ENCODE data around the gene GNAL.

The GNAL gene

DNA sequence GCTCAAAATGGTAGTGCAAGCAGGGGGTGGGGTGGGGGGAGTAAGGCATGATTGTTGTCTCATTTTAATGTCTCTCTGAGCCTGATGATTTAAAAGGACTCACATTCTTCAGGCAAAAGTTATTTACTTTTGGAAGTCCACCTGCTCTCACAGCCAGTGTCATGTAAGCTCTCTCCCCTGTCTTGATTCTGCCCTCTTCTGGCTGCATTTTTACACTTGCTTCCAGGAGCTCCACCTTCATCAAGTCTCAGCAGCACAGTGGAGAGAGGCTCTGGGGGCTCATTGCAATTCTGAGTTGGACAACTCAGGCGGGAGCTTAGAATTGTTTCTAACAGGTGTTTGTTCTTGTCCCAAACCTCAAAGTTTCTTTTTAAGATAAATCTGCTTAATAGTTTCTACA, 39.2 kb downstream of the GNAL start:
- TF ChIP-seq TAF1 (IDR thresholded peaks at IDR 0.05; ENCODE audit: borderline replicate concordance, insufficient read depth, low read length) (no peak), FOXP2 (optimal IDR thresholded peaks at IDR 0.05; ENCODE audit: borderline replicate concordance, extremely low read depth, extremely low read length, insufficient read depth) (no peak), POLR2AphosphoS5 (IDR thresholded peaks at IDR 0.05; ENCODE audit: low read depth, low read length) (no peak), SIN3A (IDR thresholded peaks at IDR 0.05; ENCODE audit: borderline replicate concordance, insufficient read depth, low read length) (no peak)
- TF ChIP-seq, protein P1, sequence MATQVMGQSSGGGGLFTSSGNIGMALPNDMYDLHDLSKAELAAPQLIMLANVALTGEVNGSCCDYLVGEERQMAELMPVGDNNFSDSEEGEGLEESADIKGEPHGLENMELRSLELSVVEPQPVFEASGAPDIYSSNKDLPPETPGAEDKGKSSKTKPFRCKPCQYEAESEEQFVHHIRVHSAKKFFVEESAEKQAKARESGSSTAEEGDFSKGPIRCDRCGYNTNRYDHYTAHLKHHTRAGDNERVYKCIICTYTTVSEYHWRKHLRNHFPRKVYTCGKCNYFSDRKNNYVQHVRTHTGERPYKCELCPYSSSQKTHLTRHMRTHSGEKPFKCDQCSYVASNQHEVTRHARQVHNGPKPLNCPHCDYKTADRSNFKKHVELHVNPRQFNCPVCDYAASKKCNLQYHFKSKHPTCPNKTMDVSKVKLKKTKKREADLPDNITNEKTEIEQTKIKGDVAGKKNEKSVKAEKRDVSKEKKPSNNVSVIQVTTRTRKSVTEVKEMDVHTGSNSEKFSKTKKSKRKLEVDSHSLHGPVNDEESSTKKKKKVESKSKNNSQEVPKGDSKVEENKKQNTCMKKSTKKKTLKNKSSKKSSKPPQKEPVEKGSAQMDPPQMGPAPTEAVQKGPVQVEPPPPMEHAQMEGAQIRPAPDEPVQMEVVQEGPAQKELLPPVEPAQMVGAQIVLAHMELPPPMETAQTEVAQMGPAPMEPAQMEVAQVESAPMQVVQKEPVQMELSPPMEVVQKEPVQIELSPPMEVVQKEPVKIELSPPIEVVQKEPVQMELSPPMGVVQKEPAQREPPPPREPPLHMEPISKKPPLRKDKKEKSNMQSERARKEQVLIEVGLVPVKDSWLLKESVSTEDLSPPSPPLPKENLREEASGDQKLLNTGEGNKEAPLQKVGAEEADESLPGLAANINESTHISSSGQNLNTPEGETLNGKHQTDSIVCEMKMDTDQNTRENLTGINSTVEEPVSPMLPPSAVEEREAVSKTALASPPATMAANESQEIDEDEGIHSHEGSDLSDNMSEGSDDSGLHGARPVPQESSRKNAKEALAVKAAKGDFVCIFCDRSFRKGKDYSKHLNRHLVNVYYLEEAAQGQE (IDR thresholded peaks at IDR 0.05; ENCODE audit: insufficient read depth in 1 of 2, low read depth in 2 of 2, low read length in 2 of 2) = no peak

DNA sequence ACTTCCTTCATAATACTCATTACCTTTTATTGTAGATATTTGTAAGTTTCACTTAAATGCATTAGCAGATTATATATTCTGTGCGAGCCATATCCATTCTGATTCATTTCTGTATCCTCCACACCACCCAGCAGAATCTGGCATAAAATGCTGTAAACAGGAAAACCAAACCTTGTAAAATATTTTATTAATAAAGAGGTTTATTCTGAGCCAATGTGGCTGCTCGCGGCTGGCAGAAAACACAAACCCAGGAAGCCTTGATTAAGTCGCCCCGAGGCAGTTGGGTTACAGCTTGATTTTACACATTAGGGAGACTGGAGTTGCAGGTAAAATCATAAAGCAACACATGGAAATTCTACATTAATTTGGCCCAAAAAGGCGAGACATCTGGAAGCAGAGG, 40.5 kb downstream of the GNAL start:
- TF ChIP-seq SIN3A (IDR thresholded peaks at IDR 0.05; ENCODE audit: borderline replicate concordance, insufficient read depth, low read length) = no peak
- no peak for TF ChIP-seq FOXP2 (optimal IDR thresholded peaks at IDR 0.05; ENCODE audit: borderline replicate concordance, extremely low read depth, extremely low read length, insufficient read depth)

DNA sequence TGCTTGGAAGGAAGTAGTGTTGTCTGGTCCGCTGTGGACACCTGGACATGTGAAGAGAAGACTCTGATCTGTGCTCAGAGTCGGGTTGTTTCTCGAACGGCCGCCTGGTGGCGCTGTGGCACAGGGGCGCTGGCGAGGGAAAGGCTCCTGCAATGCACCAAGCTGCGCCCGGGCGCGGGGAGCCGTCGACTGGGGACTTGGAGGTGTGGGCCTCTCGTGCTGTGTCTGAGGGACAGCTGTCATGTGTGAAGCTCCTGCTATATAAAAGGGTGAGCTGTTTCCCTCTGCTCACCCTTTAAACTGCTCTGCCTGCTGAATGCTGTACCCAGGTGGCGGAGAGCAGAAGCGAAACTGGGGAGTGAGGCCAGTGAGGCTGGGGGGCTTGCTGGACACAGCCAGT, 44.0 kb downstream of the GNAL start:
- TF ChIP-seq, protein P1 (IDR thresholded peaks at IDR 0.05; ENCODE audit: insufficient read depth in 1 of 2, low read depth in 2 of 2, low read length in 2 of 2) = no peak
- TF ChIP-seq FOXP2 (optimal IDR thresholded peaks at IDR 0.05; ENCODE audit: borderline replicate concordance, extremely low read depth, extremely low read length, insufficient read depth) (no peak), TAF1 (IDR thresholded peaks at IDR 0.05; ENCODE audit: borderline replicate concordance, insufficient read depth, low read length) (no peak), SIN3A (IDR thresholded peaks at IDR 0.05; ENCODE audit: borderline replicate concordance, insufficient read depth, low read length) (no peak), POLR2AphosphoS5 (IDR thresholded peaks at IDR 0.05; ENCODE audit: low read depth, low read length) (no peak)

DNA sequence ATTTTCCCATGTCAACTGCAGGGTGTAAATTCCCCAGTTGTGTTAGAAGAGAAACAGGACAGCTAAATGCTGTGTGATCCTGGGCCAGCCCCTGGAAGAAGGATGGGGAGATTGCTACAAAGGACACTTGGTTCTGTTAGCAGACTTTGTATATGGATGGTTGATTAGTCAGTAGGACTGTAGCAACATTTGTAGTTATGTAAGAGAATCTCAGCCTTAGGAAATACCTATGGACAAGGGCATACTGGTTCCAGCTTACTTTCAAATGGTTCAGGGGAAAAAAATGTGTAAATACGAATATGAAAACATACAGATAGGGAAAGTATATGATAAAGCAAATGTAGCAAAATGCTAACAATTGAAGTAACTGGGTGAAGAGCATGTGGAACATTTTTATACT, 47.6 kb downstream of the GNAL start:
- TF ChIP-seq POLR2AphosphoS5 (IDR thresholded peaks at IDR 0.05; ENCODE audit: low read depth, low read length) = no peak
- TF ChIP-seq, protein P1 (IDR thresholded peaks at IDR 0.05; ENCODE audit: insufficient read depth in 1 of 2, low read depth in 2 of 2, low read length in 2 of 2) = no peak
- no peak for TF ChIP-seq SIN3A (IDR thresholded peaks at IDR 0.05; ENCODE audit: borderline replicate concordance, insufficient read depth, low read length)
- no peak for TF ChIP-seq FOXP2 (optimal IDR thresholded peaks at IDR 0.05; ENCODE audit: borderline replicate concordance, extremely low read depth, extremely low read length, insufficient read depth)
- no peak for TF ChIP-seq TAF1 (IDR thresholded peaks at IDR 0.05; ENCODE audit: borderline replicate concordance, insufficient read depth, low read length)

DNA sequence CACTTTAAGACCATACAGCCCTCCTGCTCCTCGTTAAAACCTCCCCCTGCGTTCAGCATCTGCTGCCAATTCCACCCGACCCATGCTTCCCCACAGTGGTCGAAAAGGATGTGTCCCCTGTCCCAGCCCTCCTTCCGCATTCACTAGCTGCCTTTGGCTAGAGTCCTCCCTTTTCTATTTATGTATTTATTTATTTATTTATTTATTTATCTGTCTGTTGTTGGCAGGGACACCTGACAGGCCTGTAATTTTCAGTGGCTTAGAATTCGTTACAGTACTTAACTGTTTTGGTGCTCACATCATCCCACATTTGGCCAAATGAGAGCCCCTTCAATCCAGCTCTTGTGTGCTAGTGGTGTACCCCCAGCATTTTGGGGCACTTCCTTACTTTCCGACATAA, 50.8 kb downstream of the GNAL start:
- TF ChIP-seq FOXP2 (optimal IDR thresholded peaks at IDR 0.05; ENCODE audit: borderline replicate concordance, extremely low read depth, extremely low read length, insufficient read depth) (no peak), POLR2AphosphoS5 (IDR thresholded peaks at IDR 0.05; ENCODE audit: low read depth, low read length) (no peak), TAF1 (IDR thresholded peaks at IDR 0.05; ENCODE audit: borderline replicate concordance, insufficient read depth, low read length) (no peak), SIN3A (IDR thresholded peaks at IDR 0.05; ENCODE audit: borderline replicate concordance, insufficient read depth, low read length) (no peak)
- TF ChIP-seq, protein P1 (IDR thresholded peaks at IDR 0.05; ENCODE audit: insufficient read depth in 1 of 2, low read depth in 2 of 2, low read length in 2 of 2) = no peak
